BJ (cell line): Measurements from ENCODE around the gene AOC3. TPM values are rescaled to one million over a fixed set of nuclear protein-coding genes. Genes with fewer than 3 reads are reported as not detected.
A peak's percentile ranks its signal among the peaks of the same experiment; 100 is the strongest.

Source experiments
- CTCF ChIA-PET: fragments of 350-600 bp; formaldehyde crosslinking; extraction: SDS; loops from one replicate; lab custom pipeline; 2021; ENCODE audit warnings: antibody characterized with exemption, inconsistent platforms; lab: Yijun Ruan, JAX
- POLR2A ChIA-PET: fragments of 300-600 bp; sonication (Branson Sonifier 250); formaldehyde crosslinking; extraction: SDS; loops from one replicate; lab custom pipeline; 2021; ENCODE audit warnings: antibody characterized with exemption; lab: Charles Lee
- DNase-seq: peaks from one replicate; pipeline ENCODE4 v3.0.0-alpha.2; 2011; ENCODE audit warnings: low read depth
- H3K27me3 ChIP-seq: 2 replicates; pipeline ENCODE4 v1.6.0; 2011; ENCODE audit warnings: low read length; ENCODE audit not compliant: control insufficient read depth, insufficient read depth
- H3K36me3 ChIP-seq: 2 replicates; pipeline ENCODE4 v1.5.1; 2011; ENCODE audit warnings: low read length; ENCODE audit not compliant: control insufficient read depth, insufficient read depth
- H3K4me3 ChIP-seq: 2 replicates; pipeline ENCODE4 v1.5.1; 2011; ENCODE audit warnings: low read depth, mild to moderate bottlenecking, control low read depth, low read length
- polyA minus RNA-seq: library from RNA; depleted of rRNA, polyadenylated mRNA; stranded (reverse); fragments of >200 nt; gene quantifications from 2 replicates; pipeline ENCODE4 v1.2.3, GENCODE V29; 2011; rRNA and poly(A)+ RNA removed
- polyA plus RNA-seq: library from polyadenylated mRNA; depleted of rRNA; stranded (reverse); fragments of >200 nt; gene quantifications from 2 replicates; pipeline ENCODE4 v1.2.3, GENCODE V29; 2011; rRNA removed
- TF ChIP-seq, protein P1 (sequence below): IDR thresholded peaks from 2 replicates; pipeline ENCODE4 v1.5.1; 2011; ENCODE audit warnings: low read depth, mild to moderate bottlenecking, control low read depth, inconsistent platforms, low read length, moderate library complexity; ENCODE audit not compliant: insufficient read depth

AOC3 gene
- polyA plus RNA-seq (0.10 and 0.22 TPM in 2 replicates), polyA minus RNA-seq (0.15 TPM in 1 of 2 replicates, not detected in the other)

DNA sequence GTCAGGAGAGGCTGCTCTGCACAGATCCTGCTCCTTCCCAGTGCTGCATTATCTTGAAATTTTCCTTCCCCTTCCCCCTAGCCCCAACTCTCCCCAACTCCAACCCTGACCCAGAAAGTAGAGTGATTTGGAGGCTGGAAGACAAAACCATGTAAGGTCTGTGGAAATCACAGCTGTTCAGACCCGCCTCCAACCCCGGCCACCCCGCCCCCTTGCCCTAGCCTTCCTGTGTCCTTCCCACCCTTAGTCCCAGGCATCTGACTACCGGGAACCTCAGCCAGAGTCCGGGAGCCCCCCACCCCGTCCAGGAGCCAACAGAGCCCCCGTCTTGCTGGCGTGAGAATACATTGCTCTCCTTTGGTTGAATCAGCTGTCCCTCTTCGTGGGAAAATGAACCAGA is at the start of gene AOC3:
TSS of gene AOC3 (plus strand) at position 246 of the 400 bp plus-strand sequence. CDS start at position 391, 145 bp downstream.
- TF ChIP-seq, protein P1, sequence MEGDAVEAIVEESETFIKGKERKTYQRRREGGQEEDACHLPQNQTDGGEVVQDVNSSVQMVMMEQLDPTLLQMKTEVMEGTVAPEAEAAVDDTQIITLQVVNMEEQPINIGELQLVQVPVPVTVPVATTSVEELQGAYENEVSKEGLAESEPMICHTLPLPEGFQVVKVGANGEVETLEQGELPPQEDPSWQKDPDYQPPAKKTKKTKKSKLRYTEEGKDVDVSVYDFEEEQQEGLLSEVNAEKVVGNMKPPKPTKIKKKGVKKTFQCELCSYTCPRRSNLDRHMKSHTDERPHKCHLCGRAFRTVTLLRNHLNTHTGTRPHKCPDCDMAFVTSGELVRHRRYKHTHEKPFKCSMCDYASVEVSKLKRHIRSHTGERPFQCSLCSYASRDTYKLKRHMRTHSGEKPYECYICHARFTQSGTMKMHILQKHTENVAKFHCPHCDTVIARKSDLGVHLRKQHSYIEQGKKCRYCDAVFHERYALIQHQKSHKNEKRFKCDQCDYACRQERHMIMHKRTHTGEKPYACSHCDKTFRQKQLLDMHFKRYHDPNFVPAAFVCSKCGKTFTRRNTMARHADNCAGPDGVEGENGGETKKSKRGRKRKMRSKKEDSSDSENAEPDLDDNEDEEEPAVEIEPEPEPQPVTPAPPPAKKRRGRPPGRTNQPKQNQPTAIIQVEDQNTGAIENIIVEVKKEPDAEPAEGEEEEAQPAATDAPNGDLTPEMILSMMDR = no peak
- no peak within 1 kb of the TSS for H3K4me3 ChIP-seq
- DNase-seq = no peak
- H3K36me3 ChIP-seq = no peaks in the 10 kb centered on the region
- POLR2A ChIA-PET = interaction anchor here (0.7 kb wide), 1 partner anchor 147 kb away, joined by 14 read pairs; no protein-coding TSS in a partner anchor
- no peaks in the 10 kb centered on the region; the same call in 1 of the 2 replicates for H3K27me3 ChIP-seq
- CTCF ChIA-PET = interaction anchor here (0.9 to 1.2 kb wide), 2 partner anchors 77 to 88 kb away, joined by 3 to 4 read pairs; no protein-coding TSS in a partner anchor

GRCh38 chr17:42803074-42803883 is 47.7 kb upstream of the AOC3 start:
- no peak for DNase-seq
- TF ChIP-seq, protein P1 = no peak
- CTCF ChIA-PET = interaction anchor here (0.9 to 3.5 kb wide), 2 partner anchors 16 to 20 kb away, joined by 4 to 20 read pairs; partner anchors contain the start of gene BECN1
- POLR2A ChIA-PET = no interaction called here
- Histone ChIP-seq H3K36me3 (no peaks in the 10 kb centered on the region; the same call in 1 of the 2 replicates), H3K27me3 (no peaks in the 10 kb centered on the region), H3K4me3 (no peak overlapping the region)

DNA sequence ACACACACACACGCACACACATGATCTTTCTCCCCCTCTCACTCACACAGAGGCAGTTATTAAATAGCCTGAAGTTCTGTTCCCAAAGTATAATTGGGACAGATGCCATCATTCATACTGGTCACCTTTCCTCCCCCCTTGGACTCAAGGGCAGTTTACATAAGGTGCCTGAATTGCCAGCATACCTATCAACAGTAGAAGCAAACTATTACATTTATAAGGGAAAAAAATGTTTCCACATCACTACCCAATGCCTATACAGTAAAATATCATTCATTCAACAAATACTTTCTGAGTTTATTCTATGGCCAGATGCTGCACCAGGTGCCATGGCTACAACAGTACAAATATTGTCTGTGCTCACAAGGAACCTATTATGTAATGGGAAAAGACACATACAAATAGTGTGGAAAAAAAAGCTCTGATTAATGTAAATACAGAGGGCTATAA is 46.1 kb upstream of the AOC3 start:
- CTCF ChIA-PET = no interaction called here
- no peaks in the 10 kb centered on the region; the same call in 1 of the 2 replicates for H3K36me3 ChIP-seq
- no peaks in the 10 kb centered on the region for H3K27me3 ChIP-seq
- no peak overlapping the region for H3K4me3 ChIP-seq
- TF ChIP-seq, protein P1 = no peak
- no peak for DNase-seq
- POLR2A ChIA-PET = no interaction called here

GRCh38 chr17:42806249-42806648 is 44.8 kb upstream of the AOC3 start:
- no peak for DNase-seq
- ChIA-PET CTCF (interaction anchor here (0.7 to 2.4 kb wide), 4 partner anchors 10 to 43 kb away, joined by 3 to 7 read pairs (median 5); no protein-coding TSS in a partner anchor), POLR2A (no interaction called here)
- H3K36me3 ChIP-seq = peaks cover 2% of the 10 kb centered on the region
- no peaks in the 10 kb centered on the region for H3K27me3 ChIP-seq
- TF ChIP-seq, protein P1 = no peak
- no peak overlapping the region for H3K4me3 ChIP-seq

- H3K4me3 ChIP-seq = no peak overlapping the region
- H3K36me3 ChIP-seq = peaks cover 7% of the 10 kb centered on the region
- TF ChIP-seq, protein P1 = no peak
- peak; percentile 37 for DNase-seq
- ChIA-PET POLR2A (interaction anchor here (0.7 kb wide), 1 partner anchor 8 kb away, joined by 3 read pairs; no protein-coding TSS in a partner anchor), CTCF (interaction anchor here (1.1 to 1.8 kb wide), 3 partner anchors 10 to 47 kb away, joined by 3 to 7 read pairs (median 4); no protein-coding TSS in a partner anchor)
- no peaks in the 10 kb centered on the region for H3K27me3 ChIP-seq
These were observed 41.7 kb upstream of the AOC3 start for GRCh38 chr17:42809250-42809649.
